GM21737 (cell line): ENCODE measurements around the gene NLRC4.
"Not testable (repeated sequence)": the region's sequence is repeated elsewhere in the genome, so short reads cannot be mapped to it uniquely, and the experiment has no call there.

Experiments
- ATAC-seq: cut with Tn5 transposase; IDR thresholded peaks from one replicate; pipeline ENCODE4 v1.9.1; 2021; ENCODE audit warnings: mild to moderate bottlenecking, moderate library complexity; ENCODE audit not compliant: unreplicated experiment

The NLRC4 gene

DNA sequence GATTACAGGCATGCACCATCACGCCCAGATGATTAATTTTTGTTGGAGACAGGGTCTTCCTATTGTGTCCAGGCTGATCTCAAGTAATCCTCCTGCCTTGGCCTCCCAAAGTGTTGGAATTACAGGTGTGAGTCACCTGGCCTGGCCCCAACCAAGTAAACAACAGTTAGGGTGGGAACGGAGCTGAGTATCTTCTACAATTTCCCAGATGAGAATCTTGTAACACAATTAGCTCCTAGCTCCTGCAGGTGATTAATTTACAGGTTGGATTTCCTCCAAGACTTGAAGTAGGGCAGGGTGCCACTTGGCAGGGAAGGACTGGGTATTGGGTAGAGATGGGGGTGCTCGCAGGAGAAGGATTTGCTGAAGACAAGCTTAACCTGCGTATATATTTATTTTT, 17.8 kb downstream of the NLRC4 start:
- ATAC-seq: no peak

DNA sequence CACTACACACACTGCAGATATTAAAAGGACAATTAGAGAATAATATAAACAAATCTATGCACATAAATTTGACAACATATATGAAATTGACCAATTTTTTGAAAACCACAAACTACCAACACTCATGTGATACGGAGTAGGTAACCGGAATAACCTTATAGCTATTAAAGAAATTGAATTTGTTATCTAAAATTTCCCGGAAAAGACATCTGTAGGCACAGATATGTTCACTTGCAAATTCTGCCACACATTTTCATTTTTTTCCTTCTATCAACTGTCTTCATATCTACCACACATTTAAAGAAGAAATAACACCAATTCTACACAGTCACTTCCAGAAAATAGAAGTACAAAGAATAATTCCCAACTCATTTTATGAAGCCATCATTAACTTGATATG, 22.4 kb downstream of the NLRC4 start:
- no peak for ATAC-seq

DNA sequence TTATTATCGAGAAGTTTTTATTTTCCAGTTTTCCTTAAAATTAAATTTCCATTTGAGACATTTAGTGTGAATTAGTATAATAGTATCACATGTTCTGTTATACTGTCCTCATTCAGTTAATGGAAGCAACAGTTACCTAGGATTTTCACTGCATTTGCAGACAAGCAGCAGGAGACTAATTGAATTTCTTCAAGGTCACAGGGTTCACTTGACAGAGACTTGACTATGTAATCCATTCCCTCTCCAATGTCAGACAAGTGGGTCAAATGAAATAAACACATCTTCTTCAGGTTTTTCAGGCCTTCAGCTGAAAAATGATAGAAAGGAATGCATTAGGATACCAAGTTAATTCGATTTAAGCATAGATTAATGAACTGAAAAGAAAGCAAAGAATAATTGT, 26.7 kb downstream of the NLRC4 start:
- ATAC-seq: no peak

DNA sequence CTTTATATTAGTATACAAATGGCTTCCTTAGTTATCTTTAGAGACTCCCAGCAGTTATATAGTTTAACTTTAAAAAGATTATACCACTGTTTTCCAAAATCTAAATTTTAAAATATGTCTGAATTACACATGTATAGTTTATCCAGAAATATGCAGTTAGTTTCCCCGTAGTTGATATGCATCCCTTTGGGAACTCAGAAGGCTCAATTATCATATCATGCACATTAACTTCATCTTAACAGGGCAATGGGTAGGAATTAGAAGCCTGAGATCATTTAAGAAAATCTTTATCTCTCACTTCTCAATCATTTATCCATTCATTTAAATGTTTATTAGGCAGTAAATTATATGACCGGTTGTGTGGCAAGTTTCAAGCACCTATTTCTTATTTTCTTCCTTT, 27.2 kb downstream of the NLRC4 start:
- no peak for ATAC-seq

DNA sequence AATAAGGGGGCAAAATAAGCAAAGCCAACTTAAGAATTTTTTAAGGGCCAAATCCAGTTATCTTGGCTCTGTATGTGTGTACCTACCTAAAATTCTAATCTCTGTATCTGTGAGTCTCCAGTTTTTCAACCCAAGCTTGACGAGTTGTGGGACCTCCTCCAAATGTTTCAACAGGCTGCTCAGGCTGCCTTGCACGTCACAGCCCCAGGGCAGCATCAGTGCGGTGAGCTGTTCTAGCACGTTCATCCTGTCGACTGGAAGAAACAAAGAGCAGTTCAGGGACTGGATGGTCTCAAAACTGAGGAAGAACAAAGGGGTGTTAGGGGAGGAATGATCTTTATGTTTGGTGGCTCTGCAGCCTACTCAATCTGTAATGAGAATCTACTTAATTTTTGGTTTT, 29.4 kb downstream of the NLRC4 start:
- ATAC-seq: no peak

DNA sequence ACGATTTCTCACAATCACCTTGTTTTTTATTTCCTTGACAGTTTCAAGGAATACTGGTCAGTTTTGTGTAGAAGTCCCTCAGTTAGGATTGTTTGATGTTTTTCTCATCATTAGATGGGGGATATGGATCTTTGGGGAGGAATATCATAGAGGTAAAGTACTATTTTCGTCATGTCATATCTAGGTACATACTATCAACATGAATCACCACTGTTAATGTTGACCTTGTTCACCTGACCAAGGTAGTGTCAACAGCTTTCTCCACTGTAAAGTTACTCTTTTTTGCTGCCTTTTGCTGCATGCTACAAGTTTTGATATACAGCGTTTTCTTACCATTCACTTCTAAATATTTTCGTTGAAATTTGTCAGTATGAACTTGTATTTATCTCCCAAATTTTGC, 32.7 kb downstream of the NLRC4 start:
- ATAC-seq: no peak

DNA sequence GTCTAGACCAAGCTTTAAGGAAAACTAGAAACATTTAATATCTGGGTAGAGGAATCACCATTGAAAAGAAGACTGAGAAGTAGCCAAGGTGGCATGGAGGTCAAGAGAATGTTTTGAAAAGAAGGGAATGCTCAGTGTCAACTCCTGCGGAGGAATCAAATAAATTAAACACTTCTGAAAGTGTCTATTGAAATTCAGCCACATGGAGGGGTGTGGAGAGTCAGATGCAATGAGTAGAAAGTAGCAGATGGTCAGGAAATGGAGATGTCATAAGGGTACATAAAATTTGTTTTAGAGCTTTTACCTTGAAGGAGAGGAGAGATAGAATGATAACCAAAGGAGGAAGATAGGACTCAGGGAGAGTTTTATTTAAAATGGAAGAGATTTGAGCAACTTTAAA, 35.1 kb downstream of the NLRC4 start:
- ATAC-seq: no peak

DNA sequence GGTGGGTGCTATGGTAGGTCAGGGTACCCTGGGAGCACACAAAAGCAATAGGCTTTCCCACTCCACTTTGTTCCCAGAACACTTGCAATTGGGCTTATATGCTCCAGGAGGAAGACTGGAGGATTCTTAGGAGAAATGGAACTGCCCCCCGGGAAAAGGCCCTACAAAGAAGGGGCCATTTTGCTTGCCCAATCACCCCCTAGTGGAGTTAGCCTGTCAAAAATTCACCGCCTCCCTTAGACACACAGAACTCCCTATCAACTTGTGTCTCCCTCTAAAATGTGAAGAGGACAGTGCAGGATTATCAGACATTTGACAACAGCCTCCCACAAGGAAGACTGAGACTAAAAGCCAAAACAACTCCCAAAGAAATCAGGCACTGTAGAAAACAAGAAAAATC, 36.5 kb downstream of the NLRC4 start:
- no peak for ATAC-seq

DNA sequence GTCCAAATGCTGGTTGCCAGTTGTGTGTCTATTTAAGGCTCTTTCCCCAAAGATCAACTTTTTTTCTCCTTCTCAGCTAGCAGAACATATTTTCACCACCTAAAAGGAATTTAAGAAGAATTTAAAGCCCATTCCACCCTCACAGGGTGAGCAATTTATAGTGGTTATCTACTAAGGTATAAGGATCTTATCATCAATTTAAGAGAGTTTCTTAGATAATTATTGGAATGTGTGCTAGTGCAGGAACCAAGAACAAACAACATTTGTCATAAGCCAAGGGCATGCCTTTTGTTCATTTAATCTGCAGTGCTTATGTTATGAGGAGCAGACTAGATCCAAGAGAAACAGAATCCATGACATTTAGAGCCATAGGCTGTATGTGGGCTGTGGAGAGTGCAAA, 37.2 kb downstream of the NLRC4 start:
- ATAC-seq: no peak

DNA sequence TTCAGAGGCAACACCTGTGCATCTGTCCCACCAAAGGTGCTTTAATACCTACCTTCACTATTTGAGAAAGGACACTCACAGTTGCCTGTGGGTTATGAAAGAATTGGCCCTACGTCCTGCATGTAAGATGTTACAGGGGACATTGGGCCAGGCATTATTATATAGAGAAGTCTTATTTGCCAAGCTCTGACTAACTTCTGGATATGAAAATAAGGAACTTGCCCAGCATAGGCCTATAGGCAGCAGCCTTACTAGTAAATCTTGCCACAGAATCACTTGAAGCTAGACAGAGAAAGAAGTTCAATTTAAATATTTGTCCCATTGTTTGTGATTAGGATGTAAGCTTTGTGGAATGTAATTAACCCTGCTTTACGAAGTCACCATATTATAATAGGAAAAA, 41.7 kb downstream of the NLRC4 start:
- no peak for ATAC-seq

DNA sequence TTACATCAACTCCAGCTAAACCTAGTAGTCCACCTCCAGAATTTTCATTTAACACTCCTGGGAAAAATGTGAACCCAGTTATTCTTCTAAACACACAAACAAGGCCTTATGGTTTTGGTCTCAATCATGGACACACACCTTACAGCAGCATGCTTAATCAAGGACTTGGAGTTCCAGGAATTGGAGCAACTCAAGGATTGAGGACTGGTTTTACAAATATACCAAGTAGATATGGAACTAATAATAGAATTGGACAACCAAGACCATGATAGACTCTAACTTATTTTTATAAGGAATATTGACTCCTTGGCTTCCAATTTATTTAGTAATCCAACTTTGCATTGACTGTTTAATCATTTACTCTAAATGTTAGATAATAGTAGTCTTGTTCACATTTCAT, 44.2 kb downstream of the NLRC4 start:
- ATAC-seq: no peak

DNA sequence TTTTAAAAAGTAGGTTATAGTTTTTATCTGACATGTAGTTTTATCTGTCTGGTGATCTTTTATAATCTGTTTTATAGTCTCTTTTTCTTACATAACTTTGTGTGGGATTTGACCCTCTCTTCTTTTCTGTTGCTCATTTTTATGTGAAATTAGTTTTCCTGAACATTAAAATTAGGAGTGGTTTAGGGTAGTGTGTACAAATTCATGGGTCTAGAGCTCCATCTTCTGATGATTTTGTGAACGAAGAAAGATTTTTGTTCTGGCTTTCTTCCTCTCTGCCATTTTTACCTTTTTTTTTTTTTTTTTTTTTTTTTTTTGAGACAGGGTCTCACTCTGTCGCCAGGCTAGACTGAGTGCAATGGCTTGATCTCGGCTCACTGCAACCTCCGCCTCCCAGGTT, 52.4 kb downstream of the NLRC4 start:
- ATAC-seq: no peak

DNA sequence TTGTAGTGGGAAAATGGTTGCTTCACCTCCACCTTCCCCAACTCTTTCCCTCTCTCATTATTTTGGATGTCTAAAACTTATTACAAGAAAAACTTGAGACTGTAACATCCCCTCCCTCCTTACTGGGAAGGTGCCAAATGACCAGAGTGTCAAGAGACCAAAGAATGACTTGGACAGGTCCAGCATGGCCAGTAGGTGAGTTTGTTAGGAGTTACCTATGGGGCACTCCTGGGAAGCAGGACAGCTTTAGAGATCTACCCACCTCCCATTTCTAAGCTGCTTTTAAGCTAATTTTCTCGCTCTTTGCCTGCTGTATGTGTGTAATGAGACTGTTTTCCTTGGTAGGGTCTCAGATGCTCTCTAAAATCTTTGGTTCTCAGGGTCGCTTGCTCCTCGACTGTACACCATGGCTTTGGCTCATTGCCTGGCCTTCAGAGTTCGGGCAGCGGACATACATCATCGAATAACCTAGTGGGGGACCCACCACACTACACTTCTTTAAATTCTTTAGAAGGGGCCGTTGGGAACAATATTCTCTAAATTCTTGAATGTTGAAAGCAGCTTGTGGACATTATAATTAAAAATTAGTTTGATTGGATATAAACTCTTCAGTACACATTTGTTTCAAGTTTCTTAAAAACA, 53.8 kb downstream of the NLRC4 start:
- ATAC-seq: no peak

DNA sequence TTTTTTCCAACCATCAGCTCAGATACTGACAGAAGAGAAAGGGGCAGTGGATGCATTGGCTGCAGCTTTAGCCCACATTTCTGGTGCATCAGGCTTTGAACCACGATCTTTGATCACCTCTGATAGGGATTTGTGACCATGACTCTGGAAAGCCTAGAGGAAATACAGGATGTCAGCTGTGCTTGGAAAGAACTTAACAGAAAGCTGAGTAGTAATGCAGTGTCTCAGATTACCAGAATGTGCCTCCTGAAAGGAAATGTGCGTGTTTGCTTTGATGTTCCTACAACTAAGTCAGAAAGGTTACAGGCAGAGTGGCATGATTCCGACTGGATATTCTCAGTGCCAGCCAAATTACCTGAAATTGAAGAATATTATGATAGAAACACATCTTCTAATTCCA, 61.3 kb downstream of the NLRC4 start:
- ATAC-seq: not testable (repeated sequence)

DNA sequence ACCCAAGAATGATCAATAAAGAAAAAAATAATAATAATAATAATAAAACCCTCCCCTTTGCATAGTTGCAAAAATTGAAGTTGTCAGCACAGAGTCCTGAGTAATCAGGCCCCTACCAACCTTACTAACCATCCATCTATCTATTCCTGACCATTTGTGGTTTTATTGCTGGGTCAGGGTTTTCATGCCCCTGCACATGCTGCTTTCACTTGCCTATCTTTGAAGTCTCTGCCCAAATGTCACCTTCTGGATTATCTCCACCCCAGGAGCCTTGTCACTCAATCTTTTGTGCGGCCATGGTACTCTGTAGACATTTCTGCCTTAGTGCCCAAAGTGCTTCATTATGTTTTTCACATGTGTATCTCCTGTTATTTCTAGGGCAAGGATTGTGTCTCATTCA, 63.9 kb downstream of the NLRC4 start:
- ATAC-seq: no peak

DNA sequence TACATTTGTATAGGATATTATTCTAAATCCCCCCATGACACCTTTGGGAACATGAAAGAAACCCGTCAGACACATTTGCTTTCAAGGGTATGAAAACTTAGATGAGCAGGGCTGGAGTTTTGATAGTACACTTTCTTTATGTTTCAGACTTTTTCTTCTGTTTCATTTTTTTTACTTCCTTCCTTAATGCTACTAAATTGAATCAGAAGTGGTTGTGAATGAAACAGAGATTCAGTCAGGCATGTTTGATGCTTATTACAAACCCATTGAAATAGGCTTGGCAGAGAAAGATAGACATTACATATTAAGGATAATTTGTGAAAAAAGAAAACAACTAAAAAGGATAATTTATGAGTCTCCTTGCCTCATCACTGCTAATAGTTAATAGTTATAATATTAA, 72.3 kb downstream of the NLRC4 start:
- no peak for ATAC-seq

DNA sequence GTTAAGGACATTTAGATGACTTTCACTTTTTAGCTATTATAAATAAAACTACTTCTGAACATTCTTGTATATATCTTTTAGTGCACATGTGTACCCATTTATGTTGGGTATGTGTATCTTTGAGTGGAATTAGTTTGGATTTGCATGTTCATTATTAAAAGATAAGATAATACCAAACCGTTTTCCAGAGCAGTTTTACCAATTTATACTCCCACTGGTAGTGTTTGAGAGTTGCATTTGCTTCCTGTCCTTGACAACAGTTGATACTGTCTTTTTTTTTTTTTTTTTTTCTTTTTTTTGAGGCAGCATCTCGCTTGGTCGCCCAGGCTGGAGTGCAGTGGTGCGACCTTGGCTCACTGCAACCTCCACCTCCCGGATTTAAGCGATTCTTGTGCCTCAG, 75.7 kb downstream of the NLRC4 start:
- no peak for ATAC-seq

DNA sequence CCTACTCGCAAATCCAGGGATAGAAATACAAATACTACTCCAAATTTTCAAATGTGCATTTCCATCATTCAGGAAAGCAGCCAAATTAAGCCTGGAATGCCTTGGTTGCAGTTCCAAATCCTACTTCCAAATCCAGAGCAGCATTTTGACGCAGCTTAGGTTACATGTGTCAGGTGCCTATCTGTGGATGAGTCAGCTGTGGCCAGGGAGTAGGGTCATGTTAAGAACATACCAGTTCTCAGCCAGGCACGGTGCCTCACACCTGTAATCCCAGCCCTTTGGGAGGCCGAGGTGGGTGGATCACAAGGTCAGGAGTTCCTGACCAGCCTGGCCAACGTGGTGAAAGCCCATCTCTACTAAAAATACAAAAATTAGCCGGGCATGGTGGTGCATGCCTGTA, 82.0 kb downstream of the NLRC4 start:
- ATAC-seq: no peak
